Breast epithelium (tissue), 3 donors: ENCODE data around the gene SETD1A.

Experiments
- POLR2A ChIP-seq: fragments of 450-650 bp; IDR thresholded peaks from one replicate; pipeline ENCODE4 v1.6.1; 2016; ENCODE audit warnings: antibody characterized with exemption, mild to moderate bottlenecking, moderate library complexity
- TF ChIP-seq, protein P1 (sequence below), 3 donors: fragments of 450-650 bp; IDR thresholded peaks; one replicate each; pipeline ENCODE4 v1.5.1; 2016 to 2017; ENCODE audit warnings: antibody characterized with exemption in 3 of 3, mild to moderate bottlenecking in 3 of 3, moderate library complexity in 3 of 3

DNA sequence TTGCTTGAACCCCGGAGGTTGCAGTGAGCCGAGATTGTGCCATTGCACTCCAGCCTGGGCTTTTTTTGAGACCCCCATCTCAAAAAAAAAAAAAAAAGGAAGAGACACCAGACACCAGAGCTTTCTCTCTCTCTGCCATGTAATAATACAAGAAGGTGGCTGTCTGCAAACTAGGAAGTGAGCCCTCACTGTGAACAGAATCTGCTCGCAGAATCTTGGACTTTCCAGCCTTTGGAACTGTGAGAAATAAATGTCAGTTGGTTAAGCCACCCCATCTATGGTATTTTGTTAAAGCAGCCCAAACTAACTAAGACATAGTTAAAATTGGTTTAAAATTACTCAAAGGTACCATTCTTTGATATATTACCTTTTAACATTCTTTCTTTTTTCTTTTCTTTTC, 63.0 kb downstream of the SETD1A start:
- TF ChIP-seq, protein P1, sequence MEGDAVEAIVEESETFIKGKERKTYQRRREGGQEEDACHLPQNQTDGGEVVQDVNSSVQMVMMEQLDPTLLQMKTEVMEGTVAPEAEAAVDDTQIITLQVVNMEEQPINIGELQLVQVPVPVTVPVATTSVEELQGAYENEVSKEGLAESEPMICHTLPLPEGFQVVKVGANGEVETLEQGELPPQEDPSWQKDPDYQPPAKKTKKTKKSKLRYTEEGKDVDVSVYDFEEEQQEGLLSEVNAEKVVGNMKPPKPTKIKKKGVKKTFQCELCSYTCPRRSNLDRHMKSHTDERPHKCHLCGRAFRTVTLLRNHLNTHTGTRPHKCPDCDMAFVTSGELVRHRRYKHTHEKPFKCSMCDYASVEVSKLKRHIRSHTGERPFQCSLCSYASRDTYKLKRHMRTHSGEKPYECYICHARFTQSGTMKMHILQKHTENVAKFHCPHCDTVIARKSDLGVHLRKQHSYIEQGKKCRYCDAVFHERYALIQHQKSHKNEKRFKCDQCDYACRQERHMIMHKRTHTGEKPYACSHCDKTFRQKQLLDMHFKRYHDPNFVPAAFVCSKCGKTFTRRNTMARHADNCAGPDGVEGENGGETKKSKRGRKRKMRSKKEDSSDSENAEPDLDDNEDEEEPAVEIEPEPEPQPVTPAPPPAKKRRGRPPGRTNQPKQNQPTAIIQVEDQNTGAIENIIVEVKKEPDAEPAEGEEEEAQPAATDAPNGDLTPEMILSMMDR (IDR thresholded peaks at IDR 0.05) = no peak
- no peak for TF ChIP-seq POLR2A
